Stimulated activated naive CD4-positive, alpha-beta T cell (primary cell): ENCODE measurements around the gene RNASE7.
"Not testable (repeated sequence)": the region's sequence is repeated elsewhere in the genome, so short reads cannot be mapped to it uniquely, and the experiment has no call there.

Experiments used
- DNase-seq, 6 experiments: peaks; one replicate each; lab custom pipeline; 2025; lab: John Stamatoyannopoulos, UW

RNASE7 gene, protein sequence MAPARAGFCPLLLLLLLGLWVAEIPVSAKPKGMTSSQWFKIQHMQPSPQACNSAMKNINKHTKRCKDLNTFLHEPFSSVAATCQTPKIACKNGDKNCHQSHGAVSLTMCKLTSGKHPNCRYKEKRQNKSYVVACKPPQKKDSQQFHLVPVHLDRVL

DNA sequence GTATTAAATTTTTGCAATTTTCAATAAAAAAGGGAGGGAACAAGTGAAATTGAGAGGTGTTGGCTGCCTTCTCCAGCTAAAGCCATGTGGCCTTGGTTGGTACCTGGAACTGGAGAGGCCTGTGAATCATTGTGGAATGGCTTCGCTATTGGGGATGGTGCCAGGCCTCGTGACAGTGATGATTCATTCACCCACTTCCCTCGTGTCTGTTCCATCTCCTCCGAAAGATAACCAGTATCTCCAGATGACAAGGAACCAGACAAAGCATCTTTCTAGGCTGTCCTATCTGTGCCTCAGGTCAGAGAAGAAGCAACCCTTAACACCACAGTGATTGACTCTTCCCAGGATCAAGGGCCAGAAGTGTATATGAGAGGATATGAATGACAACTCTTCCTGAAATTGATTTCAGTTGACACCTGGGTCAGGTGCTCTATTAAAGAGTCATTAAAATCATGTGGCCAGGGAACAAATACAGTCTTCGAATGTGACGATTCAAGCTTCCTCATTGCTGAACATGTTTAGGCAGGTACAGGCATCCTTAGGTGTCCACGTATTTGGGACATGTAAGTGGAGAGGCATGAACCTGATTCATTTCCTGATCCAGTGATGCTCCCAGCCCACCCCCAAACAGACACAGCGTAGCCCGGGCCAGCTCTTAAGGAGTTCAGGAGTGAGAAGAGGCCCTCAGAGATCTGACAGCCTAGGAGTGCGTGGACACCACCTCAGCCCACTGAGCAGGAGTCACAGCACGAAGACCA lies at the start of gene RNASE7:
TSS of gene RNASE7 (plus strand) at position 687 of the 758 bp plus-strand sequence. CDS start 631 bp downstream, outside the sequence.
- DNase-seq = no peak

DNA sequence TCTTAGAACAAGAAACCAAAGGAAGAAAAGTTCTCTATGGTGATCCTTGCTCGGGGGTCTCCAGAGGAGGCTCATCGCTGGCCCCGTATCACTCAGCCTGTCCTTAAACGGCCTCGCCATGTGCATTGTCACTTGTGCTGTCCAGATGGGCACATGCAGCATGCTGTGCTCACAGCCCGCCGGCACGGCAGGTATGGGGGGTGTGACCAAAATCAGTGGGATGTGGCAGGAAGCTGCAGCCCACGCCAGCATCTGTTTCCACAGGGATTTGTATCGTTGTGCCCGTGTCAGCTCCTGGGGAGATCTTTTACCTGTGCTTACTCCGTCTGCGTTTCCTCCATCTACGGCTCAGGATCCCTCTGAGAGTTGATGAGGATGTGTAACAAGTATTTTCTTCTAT lies 45.6 kb upstream of the RNASE7 start:
- DNase-seq = no peak

DNA sequence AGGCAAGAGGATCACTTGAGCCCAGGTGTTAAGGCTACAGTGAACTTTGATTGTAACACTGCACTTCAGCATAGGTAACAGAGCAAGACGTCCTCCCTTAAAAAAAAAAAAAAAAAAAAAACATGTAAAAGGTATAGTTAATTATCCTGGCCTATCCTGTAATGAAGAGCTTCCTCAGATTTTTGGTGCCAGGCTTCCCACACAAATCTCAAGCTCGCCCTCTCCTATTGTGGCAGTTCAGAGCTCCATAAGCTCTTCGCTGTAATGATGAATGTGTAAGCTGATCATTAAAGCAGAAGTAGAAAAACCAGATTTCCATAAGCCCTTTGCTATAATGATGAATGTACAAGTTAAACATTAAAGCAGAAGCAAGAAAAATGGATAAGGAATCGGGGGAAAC lies 45.0 kb upstream of the RNASE7 start:
- no peak for DNase-seq

DNA sequence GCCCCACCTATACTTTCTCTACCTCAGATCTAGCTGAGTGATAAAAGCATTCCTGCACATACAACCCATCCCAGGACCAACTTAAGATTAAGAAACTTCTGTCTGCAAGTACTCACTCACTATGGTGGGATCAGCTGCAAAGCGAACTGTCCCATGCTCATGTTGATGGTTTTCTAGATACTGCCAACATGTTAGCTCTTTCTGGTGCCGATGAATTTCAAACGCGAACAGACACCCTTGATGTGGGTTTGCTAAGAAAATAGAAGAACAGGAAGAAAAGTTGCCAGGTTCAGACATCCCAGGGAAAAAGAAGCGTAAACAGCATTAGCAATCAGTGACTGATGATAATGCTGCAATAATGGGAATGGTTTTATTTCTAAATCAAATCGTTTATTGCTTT lies 44.6 kb upstream of the RNASE7 start:
- no peak for DNase-seq

DNA sequence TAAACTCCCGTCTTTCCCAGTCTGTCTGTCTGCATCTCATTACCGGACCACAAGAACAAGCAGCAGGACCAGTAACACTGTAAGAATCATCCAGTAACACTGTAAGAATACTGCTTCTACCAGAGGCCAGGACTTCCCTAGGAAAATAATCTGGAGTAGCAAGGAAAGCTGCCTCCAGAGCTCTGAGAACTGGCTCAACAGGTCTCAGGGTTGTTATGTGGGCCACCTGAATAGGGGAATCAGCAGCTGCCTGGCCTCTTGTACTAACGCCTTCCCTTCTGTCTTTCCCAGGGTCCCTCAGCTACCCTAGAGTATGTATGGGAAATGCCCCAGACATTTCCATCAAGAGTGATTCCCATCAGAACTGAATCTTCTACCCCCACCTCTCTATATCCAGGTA lies 44.0 kb upstream of the RNASE7 start:
- DNase-seq = no peak

DNA sequence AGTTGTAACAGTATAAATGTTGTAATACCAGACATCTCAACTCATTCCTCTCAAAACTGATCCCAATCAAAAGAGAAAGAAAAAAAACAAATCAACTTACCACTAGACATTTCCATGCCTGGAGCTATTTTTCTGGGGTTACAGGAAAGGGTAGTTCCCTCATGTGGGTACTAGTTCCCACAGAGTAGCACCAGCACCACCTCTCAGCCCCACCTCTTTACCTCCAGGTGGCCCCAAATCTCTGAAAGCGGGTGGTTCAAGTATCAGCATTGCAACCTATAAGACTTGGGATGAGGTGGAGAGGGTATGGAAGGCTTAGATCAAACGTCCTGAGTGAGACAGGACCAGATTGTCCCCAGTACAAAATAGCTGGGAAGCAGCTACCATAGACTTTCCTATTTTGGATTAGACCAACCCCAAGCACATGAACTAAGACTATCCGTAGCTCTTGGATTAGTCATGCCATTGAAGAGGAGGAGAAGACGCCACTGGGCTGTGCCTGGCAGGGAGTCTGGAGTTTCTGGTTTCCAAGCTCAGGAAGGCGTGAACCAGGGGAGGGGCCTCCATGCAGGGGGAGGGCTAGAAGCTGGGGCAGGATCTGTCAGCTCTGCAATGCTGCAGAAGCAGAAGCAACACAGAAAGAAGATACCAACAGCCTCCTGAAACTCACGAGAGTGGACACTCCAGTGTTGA lies 43.3 kb upstream of the RNASE7 start, which contains the start of gene SLC39A2:
TSS of gene SLC39A2 (plus strand) at position 620 of the 693 bp plus-strand sequence. CDS start 154 bp downstream, outside the sequence.
- DNase-seq = no peak

DNA sequence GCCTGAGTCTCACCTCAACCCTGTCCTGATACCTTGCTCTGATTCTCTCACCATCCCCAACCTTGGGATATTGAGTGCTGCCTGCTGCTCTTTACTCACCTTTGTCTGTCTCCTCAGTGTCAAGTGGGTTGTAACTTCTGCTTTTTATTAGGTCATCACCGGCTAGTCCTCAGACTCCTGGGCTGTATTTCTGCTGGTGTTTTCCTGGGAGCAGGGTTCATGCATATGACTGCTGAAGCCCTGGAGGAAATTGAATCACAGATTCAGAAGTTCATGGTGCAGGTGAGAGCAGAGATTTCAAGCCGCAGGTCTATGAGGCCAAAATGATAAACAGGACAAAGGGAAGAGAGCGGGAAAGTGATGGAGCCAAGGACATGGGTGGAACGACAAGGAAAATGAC lies 42.6 kb upstream of the RNASE7 start:
- no peak for DNase-seq

DNA sequence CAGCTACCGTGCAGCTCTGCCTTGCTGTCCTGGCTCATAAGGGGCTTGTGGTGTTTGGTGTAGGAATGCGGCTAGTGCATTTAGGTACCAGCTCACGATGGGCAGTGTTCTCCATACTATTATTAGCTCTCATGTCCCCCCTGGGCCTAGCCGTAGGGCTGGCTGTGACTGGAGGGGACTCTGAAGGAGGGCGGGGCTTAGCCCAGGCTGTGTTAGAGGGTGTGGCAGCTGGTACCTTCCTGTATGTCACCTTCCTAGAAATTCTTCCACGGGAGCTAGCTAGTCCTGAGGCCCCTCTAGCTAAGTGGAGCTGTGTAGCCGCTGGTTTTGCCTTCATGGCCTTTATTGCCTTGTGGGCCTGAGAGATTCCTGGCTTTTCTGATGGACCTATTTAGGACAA lies 40.9 kb upstream of the RNASE7 start:
- DNase-seq = no peak

DNA sequence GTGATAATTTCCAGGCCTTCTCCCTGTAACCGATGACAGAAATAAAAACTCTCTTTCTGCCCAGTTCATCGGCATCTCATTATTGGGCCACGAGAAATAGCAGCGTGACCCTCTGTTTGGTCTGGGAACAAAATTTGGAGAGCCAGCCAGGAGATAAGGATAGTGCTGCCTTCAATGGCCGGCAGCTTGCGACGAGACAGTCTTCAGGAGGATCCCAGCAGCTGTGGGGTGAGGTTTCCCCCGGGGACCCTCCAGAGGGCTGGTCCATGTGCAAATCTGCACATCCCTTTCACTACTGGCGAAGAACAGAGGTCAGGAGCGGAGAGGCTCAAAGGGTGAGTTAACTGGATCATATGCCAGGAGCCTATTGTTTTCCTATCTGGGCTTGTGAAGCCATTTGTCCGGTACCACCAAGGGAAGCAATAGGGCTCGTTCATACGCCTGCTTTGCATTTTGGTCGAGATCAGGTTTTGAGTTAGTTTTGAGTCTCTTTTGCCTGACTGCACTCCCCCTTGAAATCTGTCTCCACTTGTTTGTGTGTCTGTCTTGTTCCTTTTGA lies 38.3 kb upstream of the RNASE7 start:
- DNase-seq = no peak

DNA sequence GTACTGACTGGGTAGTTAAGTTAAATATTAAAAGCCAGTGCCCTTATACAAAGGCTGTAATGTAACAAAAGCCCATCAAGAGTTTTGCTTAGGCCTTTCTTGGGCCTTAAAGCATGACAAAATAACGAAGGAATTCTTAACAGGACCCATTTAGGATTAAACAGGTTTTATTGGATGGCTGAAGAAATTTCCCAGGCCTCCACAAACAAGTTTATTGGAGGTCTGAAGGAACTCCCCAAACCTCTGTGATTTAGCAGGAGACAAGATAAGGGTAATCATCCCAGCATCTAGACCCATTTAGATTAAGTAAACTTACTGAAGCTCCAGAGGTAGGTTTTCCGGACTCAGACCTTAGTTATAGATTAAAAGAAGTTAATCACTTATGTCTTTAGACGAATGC lies 32.4 kb upstream of the RNASE7 start:
- not testable (repeated sequence) for DNase-seq

DNA sequence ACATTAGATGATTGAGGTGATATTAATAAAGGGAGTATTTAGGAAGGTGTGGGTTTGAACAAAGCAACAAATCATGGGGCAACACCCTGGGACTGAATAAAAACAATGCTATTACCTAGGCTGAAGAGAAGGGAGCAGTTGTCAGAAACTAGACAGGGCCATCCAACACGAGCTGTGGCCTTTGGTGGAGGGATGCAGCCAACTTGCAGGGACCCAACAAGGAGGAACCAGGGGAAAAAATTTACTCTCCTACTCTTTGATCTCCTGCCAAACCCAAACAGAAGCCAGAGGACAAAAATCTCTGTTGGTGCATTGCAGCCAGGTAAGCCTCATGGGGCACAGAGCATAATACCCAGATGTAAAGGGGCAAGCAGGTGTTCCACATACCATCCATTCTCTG lies 31.0 kb upstream of the RNASE7 start:
- no peak for DNase-seq

DNA sequence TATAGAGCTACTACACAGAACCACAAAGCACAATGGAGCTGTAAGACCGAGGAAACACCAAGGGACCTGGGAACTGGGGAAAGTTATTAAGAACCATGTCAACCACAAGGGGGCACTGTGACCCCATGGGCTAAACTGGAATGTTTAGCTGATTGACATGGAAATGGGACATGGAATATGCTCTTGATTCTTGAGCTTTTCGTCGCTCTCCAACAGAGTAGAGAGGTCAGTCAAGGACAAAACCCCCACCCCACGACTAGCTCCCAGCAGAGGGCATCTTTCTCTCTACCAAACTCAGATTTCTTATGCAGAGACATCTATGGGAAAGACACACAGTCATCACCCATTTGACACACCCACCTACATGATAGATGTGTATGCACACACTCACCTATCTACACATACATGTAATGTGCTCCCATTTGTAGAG lies 27.4 kb upstream of the RNASE7 start:
- DNase-seq = peak; percentile 45 to 80 (median 72)

DNA sequence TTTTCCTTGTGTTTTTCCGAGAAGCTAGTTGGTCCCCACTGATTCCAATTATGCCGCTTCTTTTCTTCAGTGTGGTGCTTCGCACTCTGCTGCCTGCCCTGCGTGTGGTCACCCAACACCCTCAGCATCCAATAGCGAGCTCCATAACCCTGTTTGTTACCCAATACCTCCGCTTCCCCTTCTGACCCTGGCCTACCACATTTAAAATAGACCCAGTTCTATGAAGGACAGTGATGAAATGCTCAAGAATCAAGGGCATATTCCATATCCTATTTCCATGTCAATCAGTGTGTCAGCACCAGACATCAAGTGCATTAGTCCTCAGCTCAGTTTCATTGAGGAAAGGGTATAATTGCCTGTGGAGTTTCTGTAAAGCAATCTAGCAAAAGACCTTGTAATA lies 26.9 kb upstream of the RNASE7 start:
- DNase-seq = no peak

DNA sequence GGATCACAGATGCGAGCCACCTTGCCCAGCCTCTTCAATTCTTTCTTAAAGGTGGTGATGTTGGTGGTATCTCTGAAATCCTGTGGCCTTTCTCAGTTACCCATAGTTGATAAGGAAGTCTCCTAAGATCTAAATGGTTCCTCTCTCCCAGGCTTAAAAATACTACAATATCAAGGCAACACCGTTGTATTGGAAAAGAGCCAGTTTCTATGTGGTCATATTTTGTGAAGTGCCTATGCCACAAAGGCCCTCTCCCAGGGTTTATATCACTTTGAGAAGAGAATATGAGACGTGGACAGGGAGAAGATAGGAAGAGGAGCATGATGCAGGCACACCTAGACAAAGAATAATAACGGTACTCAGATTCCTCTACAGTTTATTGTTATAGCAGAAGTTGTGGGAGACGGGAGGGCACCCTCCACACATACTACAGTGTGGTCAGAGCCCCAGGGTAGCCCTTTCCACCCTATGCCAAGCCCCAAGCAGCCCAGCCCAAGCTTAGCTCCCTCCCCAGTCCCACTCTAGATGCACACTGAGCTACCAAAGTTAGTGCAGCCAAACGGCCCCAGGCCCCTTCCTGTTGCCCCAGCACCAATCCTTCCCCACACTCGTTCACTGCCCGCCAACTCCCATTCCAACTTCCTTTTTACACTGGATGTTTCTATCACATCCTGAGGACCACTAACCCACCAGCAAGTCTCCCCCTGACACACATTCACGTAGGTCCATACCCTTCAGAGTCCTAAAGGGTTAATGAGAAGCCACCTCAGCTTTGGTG lies 25.6 kb upstream of the RNASE7 start:
- no peak for DNase-seq

DNA sequence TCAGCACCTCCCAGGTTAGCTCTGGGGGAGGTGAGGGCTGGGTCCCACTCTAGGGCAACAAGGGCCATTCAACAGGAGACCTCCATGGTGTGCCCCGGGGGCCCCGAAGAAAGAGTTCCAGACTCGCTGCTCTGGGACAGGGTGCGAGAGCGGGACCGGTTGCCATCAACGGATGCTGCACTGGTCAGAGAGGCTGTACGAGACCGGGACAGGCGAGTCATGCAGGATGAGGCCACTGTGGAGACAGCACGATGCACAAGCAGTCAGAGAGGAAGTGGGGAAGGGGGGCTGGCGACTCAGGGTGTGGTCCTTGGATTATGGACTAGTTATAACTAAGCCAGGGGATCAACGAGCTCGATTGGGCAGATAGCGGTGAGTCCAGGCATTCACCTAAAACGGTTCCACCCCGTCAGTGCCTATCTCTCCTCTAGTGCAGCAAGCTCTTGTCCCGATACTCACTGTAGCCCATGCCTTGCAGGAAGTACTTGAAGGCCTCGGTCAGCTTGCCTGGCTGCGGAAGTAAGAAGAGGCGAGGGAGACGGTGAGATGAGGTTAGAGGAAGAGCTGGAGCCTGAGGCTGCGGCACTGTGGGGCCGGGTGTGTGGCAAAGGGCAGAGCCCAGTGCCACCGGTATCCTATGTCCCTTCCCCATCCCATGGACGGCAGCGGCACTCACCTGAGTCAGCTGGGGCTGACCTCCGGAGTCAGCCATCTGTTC lies 24.5 kb upstream of the RNASE7 start:
- no peak for DNase-seq

DNA sequence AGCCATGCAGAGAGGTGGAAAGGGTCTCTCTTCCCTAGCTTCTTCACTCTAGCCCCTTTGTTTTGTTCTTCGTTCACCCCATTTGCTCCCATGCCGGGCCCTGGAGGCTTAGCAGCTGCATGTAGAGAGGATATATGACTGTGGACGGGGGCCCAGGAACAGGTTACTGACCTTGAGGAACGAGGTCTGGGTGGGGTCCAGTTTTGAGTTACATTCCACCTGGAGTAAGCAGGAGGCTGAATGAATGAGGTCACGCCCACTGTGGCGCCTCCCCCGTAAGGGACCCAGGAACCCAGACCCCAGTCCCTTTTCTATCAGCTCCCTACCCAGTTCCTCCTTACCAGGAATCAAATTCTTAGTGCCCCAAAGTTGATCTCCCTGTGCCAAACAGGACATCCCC lies 23.9 kb upstream of the RNASE7 start:
- no peak for DNase-seq

DNA sequence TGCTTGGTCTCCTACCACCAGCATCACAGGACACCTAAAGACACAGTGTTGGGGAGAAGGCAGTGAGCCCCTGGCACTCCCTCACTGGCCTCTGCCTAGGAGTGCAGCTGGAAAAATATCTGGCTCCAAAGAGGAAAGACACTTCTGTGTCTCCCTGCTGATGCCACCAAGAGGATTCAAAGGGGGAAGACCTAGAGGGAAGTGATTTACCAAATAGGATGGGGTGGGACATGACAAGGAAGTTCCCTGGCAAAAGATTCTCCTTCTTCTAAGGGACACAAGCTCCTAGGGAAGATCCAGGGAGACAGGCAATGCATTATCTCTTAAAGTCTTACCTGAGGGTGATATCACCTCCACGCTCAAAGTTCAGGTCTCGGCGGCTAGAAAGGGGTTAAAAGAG lies 23.4 kb upstream of the RNASE7 start:
- DNase-seq = no peak

DNA sequence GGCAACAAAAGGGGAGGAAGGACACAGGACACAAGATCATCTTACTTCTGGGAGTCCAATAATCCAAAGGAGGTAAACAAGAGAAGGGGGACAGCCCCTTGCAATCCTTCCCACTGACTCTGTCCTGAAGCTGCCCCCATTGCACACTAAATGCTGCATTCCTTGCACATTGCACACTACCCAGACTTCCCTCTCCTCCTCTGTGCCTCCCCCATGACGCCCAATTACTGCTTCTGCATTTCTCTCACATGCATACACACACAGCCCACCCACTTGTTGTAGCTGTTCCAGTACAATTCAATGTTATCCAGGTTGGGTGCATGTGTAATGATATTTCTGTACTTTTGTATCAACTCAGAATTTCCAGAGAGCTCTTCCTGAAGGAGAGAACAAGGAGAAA lies 22.8 kb upstream of the RNASE7 start:
- no peak for DNase-seq

DNA sequence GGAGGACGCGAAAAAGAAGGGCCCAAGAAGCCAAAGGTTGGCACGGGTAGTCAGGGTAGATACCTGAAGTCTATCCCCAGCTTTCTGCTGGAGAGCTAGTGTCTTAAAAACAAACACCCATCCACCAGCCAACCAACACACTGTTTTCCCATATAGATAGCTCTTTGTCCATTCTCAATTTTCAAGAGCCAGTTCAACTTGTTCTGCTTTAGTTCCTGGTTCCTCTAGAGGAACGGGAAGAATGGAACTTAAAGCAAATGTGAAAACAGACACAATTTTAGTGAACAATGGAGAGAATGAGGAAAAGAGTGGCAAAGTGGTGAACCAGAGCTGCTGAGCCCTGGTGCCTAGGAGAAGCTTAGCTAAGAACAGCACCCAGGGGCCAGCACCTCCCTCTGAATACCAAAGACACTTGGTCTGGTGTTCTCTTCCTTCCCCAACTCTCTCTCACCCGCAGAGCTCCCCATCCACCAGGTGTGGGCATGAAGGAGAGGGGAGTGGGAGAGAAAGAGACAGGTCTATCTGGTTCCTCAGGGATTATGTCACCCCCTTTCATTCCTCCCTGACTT lies 21.1 kb upstream of the RNASE7 start:
- DNase-seq = no peak

DNA sequence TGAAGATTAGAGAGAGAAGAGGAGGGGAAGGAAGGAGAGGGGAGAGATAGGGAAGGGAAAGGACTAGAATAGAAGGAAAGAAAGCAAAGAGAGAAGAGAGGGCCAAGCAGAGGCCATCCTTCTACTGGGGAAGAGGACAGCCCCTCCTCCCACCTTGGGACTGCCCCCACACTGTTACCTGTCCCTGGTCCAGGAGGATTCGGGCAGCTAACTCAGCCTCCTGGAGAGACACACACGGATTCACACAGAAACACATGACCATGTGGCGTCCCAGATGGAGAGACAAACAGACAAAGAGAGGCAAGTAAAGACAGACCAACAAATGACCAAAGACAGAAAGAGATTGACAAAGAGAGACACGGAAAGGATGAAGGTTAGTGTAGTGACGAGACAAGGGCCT lies 19.5 kb upstream of the RNASE7 start:
- DNase-seq = no peak

DNA sequence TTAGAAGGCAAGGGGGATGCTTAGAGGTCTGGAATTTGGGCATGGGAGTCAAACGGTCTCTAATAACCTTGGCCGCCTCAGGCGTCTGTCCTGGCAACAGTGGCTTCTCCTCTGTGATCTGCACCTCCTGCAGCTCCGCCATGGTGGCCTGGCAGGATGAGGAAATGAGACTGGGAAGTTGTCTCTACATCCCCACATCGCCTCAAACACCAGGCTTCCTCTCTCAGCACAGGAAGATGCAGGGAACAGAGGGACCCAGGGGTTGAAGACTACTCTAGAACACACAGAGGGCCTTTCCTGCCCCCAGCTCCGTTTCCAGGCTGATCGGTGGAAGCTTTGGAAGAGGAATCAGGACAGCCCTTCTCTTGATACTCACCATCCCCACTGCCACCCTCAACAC lies 19.0 kb upstream of the RNASE7 start:
- no peak for DNase-seq
